NT2/D1 (cell line): ENCODE data around the gene PKD2L2.
"Not testable (repeated sequence)": the region's sequence is repeated elsewhere in the genome, so short reads cannot be mapped to it uniquely, and the experiment has no call there.

ENCODE experiments used
- DNase-seq: peaks from one replicate; pipeline ENCODE4 v3.0.0-alpha.2; 2011; ENCODE audit warnings: low read depth, low spot score
- H3K27me3 ChIP-seq: 2 replicates; pipeline ENCODE4 v1.6.0; 2011; ENCODE audit warnings: mild to moderate bottlenecking; ENCODE audit not compliant: insufficient read length, insufficient read depth
- H3K36me3 ChIP-seq: 2 replicates; pipeline ENCODE4 v1.6.1; 2011; ENCODE audit warnings: mild to moderate bottlenecking, low read length, mixed read lengths; ENCODE audit not compliant: insufficient read depth, insufficient read length
- H3K4me1 ChIP-seq: 2 replicates; pipeline ENCODE4 v1.5.1; 2011; ENCODE audit not compliant: insufficient read depth, insufficient read length
- H3K4me3 ChIP-seq: 2 replicates; pipeline ENCODE4 v1.5.1; 2011; ENCODE audit warnings: low read depth; ENCODE audit not compliant: insufficient read length
- H3K9ac ChIP-seq: 2 replicates; pipeline ENCODE4 v1.6.0; 2011; ENCODE audit warnings: low read depth; ENCODE audit not compliant: insufficient read length
- H3K9me3 ChIP-seq: 2 replicates; pipeline ENCODE4 v1.5.1; 2011; ENCODE audit warnings: mild to moderate bottlenecking, low read length; ENCODE audit not compliant: insufficient read depth
- SUZ12 ChIP-seq: IDR thresholded peaks from 2 replicates; pipeline ENCODE4 v1.6.1; 2011; ENCODE audit not compliant: insufficient read length, insufficient read depth; ENCODE audit errors: extremely low read depth
- YY1 ChIP-seq: IDR thresholded peaks from 2 replicates; pipeline ENCODE4 v1.6.1; 2011; ENCODE audit not compliant: insufficient read length, insufficient read depth
- ZNF274 ChIP-seq: IDR thresholded peaks from 2 replicates; pipeline ENCODE4 v1.6.1; 2011; ENCODE audit warnings: mild to moderate bottlenecking, low read depth, low read length

The PKD2L2 gene

DNA sequence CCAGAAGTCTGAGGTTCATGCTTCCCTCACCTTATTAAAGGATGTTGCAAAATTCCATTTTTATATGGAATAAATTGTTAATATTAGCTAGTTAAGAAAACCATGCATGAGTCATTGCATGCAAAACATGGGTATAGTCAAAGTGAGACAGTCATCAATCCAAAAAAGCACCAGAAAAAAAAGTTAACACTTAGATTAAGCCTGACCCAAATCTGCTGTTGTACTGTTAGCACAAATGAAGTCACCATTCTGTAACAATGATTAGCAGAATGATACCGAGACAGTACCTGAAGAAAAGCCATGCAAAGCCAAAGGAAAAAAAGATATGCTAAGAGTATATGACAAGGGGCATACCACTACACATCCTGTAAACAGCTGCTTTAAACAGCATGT is 49.5 kb downstream of the PKD2L2 start:
- Histone ChIP-seq H3K36me3 (peaks cover 61% of the 10 kb centered on the region), H3K4me1 (no peaks in the 10 kb centered on the region), H3K4me3 (no peak overlapping the region), H3K27me3 (no peaks in the 10 kb centered on the region), H3K9me3 (no peaks in the 10 kb centered on the region), H3K9ac (no peak overlapping the region)
- TF ChIP-seq SUZ12, result no peak
- no peak for TF ChIP-seq ZNF274
- no peak for TF ChIP-seq YY1
- DNase-seq, result no peak

DNA sequence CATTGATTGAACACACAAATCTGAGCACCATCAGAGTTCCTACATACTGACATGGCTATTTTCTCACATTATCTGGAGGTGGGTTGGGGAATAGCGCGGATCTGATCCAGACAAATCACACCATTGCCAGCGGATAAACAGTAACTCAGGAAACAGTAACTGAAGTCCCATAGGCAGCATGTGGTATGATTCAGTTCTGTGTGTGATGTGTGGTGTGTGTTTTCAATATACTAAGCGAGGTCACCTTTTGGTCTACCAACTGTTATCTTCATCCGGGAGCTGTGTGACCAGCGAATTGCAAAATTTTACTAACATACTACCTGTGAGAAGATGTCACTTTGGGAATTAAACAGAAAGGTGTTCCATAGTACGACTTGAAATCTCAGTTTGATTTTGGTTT is 50.1 kb downstream of the PKD2L2 start:
- no peaks in the 10 kb centered on the region for H3K9me3 ChIP-seq
- no peaks in the 10 kb centered on the region for H3K4me1 ChIP-seq
- TF ChIP-seq SUZ12 (no peak), ZNF274 (no peak), YY1 (no peak)
- no peaks in the 10 kb centered on the region for H3K27me3 ChIP-seq
- H3K4me3 ChIP-seq, result no peak overlapping the region
- H3K9ac ChIP-seq, result no peak overlapping the region
- peaks cover 67% of the 10 kb centered on the region for H3K36me3 ChIP-seq
- DNase-seq, result no peak

DNA sequence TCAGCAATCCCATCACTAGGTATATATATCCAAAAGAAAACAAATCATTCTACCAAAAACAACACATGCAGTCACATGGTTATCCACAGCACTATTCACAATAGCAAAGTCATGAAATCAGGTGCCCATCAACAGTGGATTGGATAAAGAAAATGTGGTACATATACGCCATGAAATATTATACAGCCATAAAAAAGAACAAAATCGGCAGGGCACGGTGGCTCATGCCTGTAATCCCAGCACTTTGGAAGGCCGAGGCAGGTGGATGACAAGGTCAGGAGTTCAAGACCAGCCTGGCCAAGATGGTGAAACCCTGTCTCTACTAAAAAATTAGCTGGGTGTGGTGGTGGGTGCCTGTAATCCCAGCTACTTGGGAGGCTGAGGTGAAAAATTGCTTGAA is 55.0 kb downstream of the PKD2L2 start:
- not testable (repeated sequence) for H3K9me3 ChIP-seq, H3K4me1 ChIP-seq, DNase-seq, H3K4me3 ChIP-seq, H3K9ac ChIP-seq, H3K27me3 ChIP-seq
- H3K36me3 ChIP-seq, result peaks cover 73% of the 10 kb centered on the region

GRCh38 chr5:137945825-137946224 is 56.6 kb downstream of the PKD2L2 start:
- DNase-seq, result no peak
- H3K27me3 ChIP-seq, result no peaks in the 10 kb centered on the region
- no peak overlapping the region for H3K9ac ChIP-seq
- no peaks in the 10 kb centered on the region for H3K9me3 ChIP-seq
- no peak overlapping the region for H3K4me3 ChIP-seq
- H3K4me1 ChIP-seq, result no peaks in the 10 kb centered on the region
- no peak for TF ChIP-seq ZNF274
- no peak for TF ChIP-seq SUZ12
- TF ChIP-seq YY1, result no peak
- peaks cover 74% of the 10 kb centered on the region for H3K36me3 ChIP-seq

DNA sequence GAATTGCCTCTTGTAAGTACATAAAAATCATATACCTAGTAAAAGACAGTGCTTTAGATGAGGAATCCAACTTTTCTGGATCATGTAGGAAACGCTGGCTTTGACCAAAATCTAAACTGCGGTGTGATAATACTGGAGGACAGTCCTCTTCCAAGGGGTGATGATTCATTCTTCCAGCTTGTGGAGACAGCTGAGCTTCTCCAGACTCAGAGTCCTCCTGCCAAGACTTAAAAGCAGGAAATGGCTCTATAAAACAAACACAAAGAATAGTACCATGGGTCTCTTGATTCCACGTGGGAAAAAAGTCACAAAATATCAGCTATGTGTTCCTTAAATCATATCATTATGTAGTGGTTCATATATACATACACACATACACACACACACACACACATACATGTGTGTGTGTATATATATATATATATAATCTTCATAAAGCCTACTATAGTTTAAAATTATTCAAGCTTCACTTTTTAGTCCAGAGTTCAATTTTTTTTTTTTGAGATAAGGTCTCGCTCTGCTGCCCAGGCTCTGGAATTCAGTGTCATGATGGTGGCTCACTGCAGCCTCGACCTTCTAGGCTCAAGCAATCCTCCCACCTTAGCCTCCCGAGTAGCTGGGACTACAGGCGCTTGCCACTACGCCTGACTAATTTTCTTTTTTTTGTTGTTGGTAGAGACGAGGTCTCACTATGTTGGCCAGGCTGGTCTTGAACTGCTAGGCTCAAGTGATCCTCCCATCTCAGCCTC is 65.0 kb downstream of the PKD2L2 start:
- Histone ChIP-seq H3K4me1 (no peaks in the 10 kb centered on the region), H3K36me3 (peaks cover 54% of the 10 kb centered on the region), H3K9me3 (no peaks in the 10 kb centered on the region), H3K4me3 (no peak overlapping the region), H3K9ac (no peak overlapping the region), H3K27me3 (no peaks in the 10 kb centered on the region)
- no peak for DNase-seq
- TF ChIP-seq ZNF274 (no peak), SUZ12 (no peak)

DNA sequence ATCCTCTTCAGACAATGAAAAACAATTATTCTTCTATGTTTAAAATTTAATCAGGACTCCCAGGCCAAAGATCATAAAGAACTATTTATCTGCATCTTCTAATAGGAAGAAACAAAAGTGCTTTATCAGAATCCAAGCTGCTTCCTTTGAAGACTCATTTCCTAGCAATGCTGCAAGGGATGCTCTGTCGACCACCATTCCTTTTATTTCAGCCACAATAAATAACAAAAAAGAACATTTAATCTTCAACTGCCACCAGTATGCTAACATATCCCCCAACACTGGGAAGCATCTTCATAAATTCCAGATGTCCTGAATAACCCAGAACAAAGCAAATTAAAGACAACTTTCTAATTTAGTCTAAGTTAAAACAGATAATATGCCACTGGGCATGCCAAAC is 68.7 kb downstream of the PKD2L2 start:
- no peak overlapping the region for H3K9ac ChIP-seq
- no peaks in the 10 kb centered on the region for H3K4me1 ChIP-seq
- TF ChIP-seq ZNF274, result no peak
- TF ChIP-seq SUZ12, result no peak
- no peak for TF ChIP-seq YY1
- DNase-seq, result no peak
- no peak overlapping the region for H3K4me3 ChIP-seq
- H3K36me3 ChIP-seq, result peaks cover 37% of the 10 kb centered on the region
- H3K9me3 ChIP-seq, result no peaks in the 10 kb centered on the region
- no peaks in the 10 kb centered on the region for H3K27me3 ChIP-seq

- DNase-seq, result no peak
- TF ChIP-seq ZNF274 (no peak), SUZ12 (no peak), YY1 (no peak)
Observed at GRCh38 chr5:137959488-137959887, 70.2 kb downstream of the PKD2L2 start.

GRCh38 chr5:137960141-137960540 is 70.9 kb downstream of the PKD2L2 start:
- Histone ChIP-seq H3K27me3 (no peaks in the 10 kb centered on the region), H3K4me3 (no peak overlapping the region), H3K9me3 (no peaks in the 10 kb centered on the region), H3K9ac (no peak overlapping the region), H3K36me3 (peaks cover 41% of the 10 kb centered on the region), H3K4me1 (no peaks in the 10 kb centered on the region)
- TF ChIP-seq YY1, result no peak
- no peak for TF ChIP-seq ZNF274
- no peak for TF ChIP-seq SUZ12
- DNase-seq, result no peak

More at GRCh38 chr5:137959488-137959887, 70.2 kb downstream of the PKD2L2 start:
- Histone ChIP-seq H3K36me3 (peaks cover 38% of the 10 kb centered on the region), H3K9ac (no peak overlapping the region), H3K27me3 (no peaks in the 10 kb centered on the region), H3K4me3 (no peak overlapping the region), H3K4me1 (no peaks in the 10 kb centered on the region), H3K9me3 (no peaks in the 10 kb centered on the region)
